MM.1S (cell line): Measurements from ENCODE around the gene OXER1.
A peak's percentile ranks its signal among the peaks of the same experiment; 100 is the strongest.

Experiments used
- DNase-seq: peaks from one replicate; pipeline ENCODE4 v3.0.0-alpha.2; 2015
- H2AFZ ChIP-seq: fragments of 300-600 bp; sonication (generic); 2 replicates; pipeline ENCODE4 v1.6.0; 2016; ENCODE audit warnings: antibody characterized with exemption, low read length
- H3F3A ChIP-seq: fragments of 300-600 bp; sonication (generic); 2 replicates; pipeline ENCODE4 v1.6.1; 2016; ENCODE audit warnings: mild to moderate bottlenecking, antibody characterized with exemption, low read length, moderate library complexity, mixed read lengths; ENCODE audit not compliant: insufficient read depth
- H3K27ac ChIP-seq: fragments of 300-600 bp; sonication (generic); 2 replicates; pipeline ENCODE4 v1.5.1; 2016; ENCODE audit warnings: mild to moderate bottlenecking, low read length
- H3K27me3 ChIP-seq: fragments of 300-600 bp; sonication (generic); replicated peaks from 2 replicates; pipeline ENCODE4 v1.6.0; 2016; ENCODE audit warnings: low read length; ENCODE audit not compliant: insufficient read depth
- H3K36me3 ChIP-seq: fragments of 300-600 bp; sonication (generic); replicated peaks from 2 replicates; pipeline ENCODE4 v1.6.1; 2016; ENCODE audit warnings: mild to moderate bottlenecking, low read length, mixed read lengths; ENCODE audit not compliant: insufficient read depth
- H3K4me1 ChIP-seq: fragments of 300-600 bp; sonication (generic); 2 replicates; pipeline ENCODE4 v1.6.1; 2016; ENCODE audit warnings: low read length, mixed read lengths
- H3K4me2 ChIP-seq: fragments of 300-600 bp; sonication (generic); 2 replicates; pipeline ENCODE4 v1.6.0; 2016; ENCODE audit warnings: low read depth, low read length
- H3K4me3 ChIP-seq: fragments of 300-600 bp; sonication (generic); 2 replicates; pipeline ENCODE4 v1.5.1; 2016; ENCODE audit warnings: low read length, mixed read lengths
- H3K79me2 ChIP-seq: fragments of 300-600 bp; sonication (generic); 2 replicates; pipeline ENCODE4 v1.6.1; 2016; ENCODE audit warnings: mixed run types, low read length, mixed read lengths
- H3K9ac ChIP-seq: fragments of 300-600 bp; sonication (generic); 2 replicates; pipeline ENCODE4 v1.6.1; 2016; ENCODE audit warnings: low read length, mixed read lengths
- H3K9me2 ChIP-seq: fragments of 300-600 bp; sonication (generic); replicated peaks from 2 replicates; pipeline ENCODE4 v1.6.1; 2016; ENCODE audit warnings: mild to moderate bottlenecking, low read length, mixed read lengths; ENCODE audit not compliant: insufficient read depth
- H3K9me3 ChIP-seq: fragments of 300-600 bp; sonication (generic); replicated peaks from 2 replicates; pipeline ENCODE4 v1.6.1; 2016; ENCODE audit warnings: mild to moderate bottlenecking, low read length, mixed read lengths; ENCODE audit not compliant: insufficient read depth
- H4K20me1 ChIP-seq: fragments of 300-600 bp; sonication (generic); 2 replicates; pipeline ENCODE4 v1.6.1; 2016; ENCODE audit warnings: mild to moderate bottlenecking, low read length, moderate library complexity, mixed read lengths; ENCODE audit not compliant: insufficient read depth
- CTCF ChIP-seq: fragments of 300-600 bp; sonication (generic); IDR thresholded peaks from 2 replicates; pipeline ENCODE4 v1.5.1; 2016; ENCODE audit warnings: antibody characterized with exemption, low read length, mixed read lengths
- EZH2 ChIP-seq: fragments of 300-600 bp; sonication (generic); optimal IDR thresholded peaks from 2 replicates; pipeline ENCODE3; 2017; ENCODE audit warnings: low read depth, mild to moderate bottlenecking, antibody characterized with exemption, low read length, mixed read lengths
- EZH2phosphoT487 ChIP-seq: fragments of 300-600 bp; sonication (generic); IDR thresholded peaks from 2 replicates; pipeline ENCODE4 v1.6.1; 2018; ENCODE audit warnings: antibody characterized with exemption, low read length

The OXER1 gene

GRCh38 chr2:42770288-42771131, 6.6 kb upstream of the OXER1 start:
- no peak for DNase-seq
- Histone ChIP-seq H2AFZ (no peak overlapping the region), H3K79me2 (no peaks in the 10 kb centered on the region), H3K4me1 (no peaks in the 10 kb centered on the region), H3K27me3 (no peaks in the 10 kb centered on the region), H3F3A (no peaks in the 10 kb centered on the region), H4K20me1 (no peaks in the 10 kb centered on the region), H3K27ac (no peak overlapping the region), H3K4me2 (no peak overlapping the region), H3K36me3 (no peaks in the 10 kb centered on the region), H3K9me2 (no peaks in the 10 kb centered on the region), H3K9ac (no peak overlapping the region), H3K4me3 (no peak overlapping the region), H3K9me3 (no peaks in the 10 kb centered on the region)
- no peak for TF ChIP-seq EZH2
- peak; percentile 31 for TF ChIP-seq CTCF

- Histone ChIP-seq H3K36me3 (no peaks in the 10 kb centered on the region), H3K9me2 (no peaks in the 10 kb centered on the region), H3K9me3 (no peaks in the 10 kb centered on the region), H3K27ac (no peak overlapping the region), H3F3A (no peaks in the 10 kb centered on the region), H3K9ac (no peak overlapping the region), H3K79me2 (no peaks in the 10 kb centered on the region), H3K4me1 (no peaks in the 10 kb centered on the region), H3K27me3 (no peaks in the 10 kb centered on the region), H3K4me3 (no peak overlapping the region), H3K4me2 (no peak overlapping the region), H2AFZ (no peak overlapping the region), H4K20me1 (no peaks in the 10 kb centered on the region)
- no peak for TF ChIP-seq CTCF
- TF ChIP-seq EZH2, result no peak
- no peak for TF ChIP-seq EZH2phosphoT487
- DNase-seq, result no peak
These were observed 5.8 kb upstream of the OXER1 start for GRCh38 chr2:42769583-42770287.

- no peak for DNase-seq
- no peaks in the 10 kb centered on the region for H3K79me2 ChIP-seq
- no peaks in the 10 kb centered on the region for H4K20me1 ChIP-seq
- H3K36me3 ChIP-seq, result no peaks in the 10 kb centered on the region
- H3K27ac ChIP-seq, result no peak overlapping the region
- H3K9me3 ChIP-seq, result no peaks in the 10 kb centered on the region
- no peaks in the 10 kb centered on the region for H3K27me3 ChIP-seq
- H3K4me1 ChIP-seq, result no peaks in the 10 kb centered on the region
- no peak overlapping the region for H3K4me3 ChIP-seq
- no peak overlapping the region for H2AFZ ChIP-seq
- H3K9me2 ChIP-seq, result no peaks in the 10 kb centered on the region
- H3K4me2 ChIP-seq, result no peak overlapping the region
- H3K9ac ChIP-seq, result no peak overlapping the region
- TF ChIP-seq EZH2phosphoT487 (no peak), CTCF (no peak), EZH2 (no peak)
- H3F3A ChIP-seq, result no peaks in the 10 kb centered on the region
These were observed 4.8 kb upstream of the OXER1 start for GRCh38 chr2:42768706-42769256.
